ENCODE data around the gene GZMM. TPM values are rescaled to one million over a fixed set of nuclear protein-coding genes. Genes with fewer than 3 reads are reported as not detected.

Gene GZMM
- total and polyA plus RNA-seq, 2 of the 13 experiments (the other 11 are each of a cell fraction or from before 2014, with no cell fraction given), result 0.07 TPM; not detected in 1

- TF ChIP-seq RBFOX2 (IDR thresholded peaks at IDR 0.05; ENCODE audit: low read depth, low read length) (peak; percentile 56; the same call in 1 of the 2 replicates), AGO2 (optimal IDR thresholded peaks at IDR 0.05; ENCODE audit: low read depth, low read length) (peak; percentile 21), MTERF4 (CRISPR knock-in tag; IDR thresholded peaks at IDR 0.05) (no peak), ZNF652 (CRISPR knock-in tag; IDR thresholded peaks at IDR 0.05; ENCODE audit: borderline replicate concordance, low read depth) (no peak), ZC3H4 (CRISPR knock-in tag; IDR thresholded peaks at IDR 0.05; ENCODE audit: borderline replicate concordance) (no peak), RBM22 (optimal IDR thresholded peaks at IDR 0.05; ENCODE audit: low read length) (peak; percentile 16)
- Histone ChIP-seq H3K27me3 (ENCODE audit: control insufficient read depth in 1 of 2, insufficient read depth in 2 of 2, low read length in 2 of 2) (no peaks in the 10 kb centered on the region), H2AFZ (ENCODE audit: low read length) (no peak overlapping the region), H3K9ac (ENCODE audit: insufficient read depth, low read depth, low read length) (no peak overlapping the region), H3K27ac (ENCODE audit: extremely low read length, insufficient read depth, low read length) (no peak overlapping the region), H3K36me3 (replicated peaks in 1 of 2; ENCODE audit: control insufficient read depth in 1 of 2, insufficient read depth in 2 of 2, low read length in 2 of 2) (peaks cover 16 to 50% of the 10 kb centered on the region in 2 experiments; a peak in 4 of 5 replicates), H3K4me3 (replicated peaks in 1 of 3; ENCODE audit: insufficient read depth in 1 of 3, low read depth in 2 of 3, low read length in 3 of 3) (no peak overlapping the region), H3K4me1 (ENCODE audit: insufficient read depth, low read length) (peaks cover 8% of the 10 kb centered on the region), H3K9me3 (ENCODE audit: low read length) (no peaks in the 10 kb centered on the region), H3K79me2 (ENCODE audit: insufficient read depth, low read length) (peaks cover 11% of the 10 kb centered on the region), H3K4me2 (ENCODE audit: low read depth, low read length) (no peak overlapping the region), H4K20me1 (ENCODE audit: insufficient read depth, low read length) (peaks cover 16% of the 10 kb centered on the region; the same call in 1 of the 2 replicates)
- in situ Hi-C loops (cut with HindIII; ENCODE audit: extremely low pct_ligation_motif_present, low pct_unique_long_range_greater_than_20kb), result no loop called here
- CTCF ChIA-PET (ENCODE audit: low intra/inter-chr PET ratio, low total read pairs), result no interaction called here
- intact Hi-C loops (cut with micrococcal nuclease; ENCODE audit: unreplicated experiment), result no loop called here
- FAIRE-seq (no peak), DNase-seq (ENCODE audit: low spot score) (no peak), ATAC-seq (no peak)
- POLR2A ChIA-PET, result interaction anchor here (1.1 kb wide), 1 partner anchor 16 kb away, joined by 3 read pairs; no protein-coding TSS in a partner anchor
- WGBS (ENCODE audit: low lambda C conversion rate), result 97% methylated on average over 16 of the region's 30 CpGs
- BruUV-seq (replicated peaks), result no TSS peak
Observed at GRCh38 chr19:539429-540030, 4.3 kb upstream of the GZMM start.

All from HepG2 (cell line).